ENCODE results near the gene ASTN2. TPM values are rescaled to one million over a fixed set of nuclear protein-coding genes. Genes with fewer than 3 reads are reported as not detected.

The ASTN2 gene
- total and polyA plus RNA-seq, 7 experiments from 2014 or later = 2.2 to 5.3 (median 4.0) TPM

GRCh38 chr9:116627433-116627832 lies 787.4 kb downstream of the ASTN2 start:
- intact Hi-C loops (cut with micrococcal nuclease) = no loop called here
- no peak overlapping the region for H3K27ac Mint-ChIP-seq

GRCh38 chr9:116626762-116627161 lies 788.1 kb downstream of the ASTN2 start:
- Histone ChIP-seq H3K4me1 (ENCODE audit: control insufficient read depth in 2 of 2, insufficient read depth in 2 of 2, low read length in 2 of 2) (no peaks in the 10 kb centered on the region), H3K4me3 (ENCODE audit: low read length) (no peak overlapping the region), H3K9me3 (ENCODE audit: control insufficient read depth in 2 of 3, low read length in 3 of 3) (no peaks in the 10 kb centered on the region), H3K36me3 (ENCODE audit: control insufficient read depth in 2 of 3, insufficient read depth in 3 of 3, low read length in 3 of 3) (no peaks in the 10 kb centered on the region), H3K27me3 (ENCODE audit: control insufficient read depth in 2 of 2, insufficient read depth in 2 of 2, low read length in 2 of 2) (no peaks in the 10 kb centered on the region), H3K27ac (ENCODE audit: low read depth, low read length) (no peak overlapping the region)
- H3K4me1 Mint-ChIP-seq = no peaks in the 10 kb centered on the region
- no peak for ATAC-seq
- H3K27ac Mint-ChIP-seq = no peak overlapping the region
- H3K36me3 Mint-ChIP-seq = peaks cover 0 to 31% (median 10%) of the 10 kb centered on the region in 5 donors
- POLR2A ChIA-PET = no interaction called here
- H3K4me3 Mint-ChIP-seq = no peak overlapping the region
- CTCF ChIA-PET = no interaction called here
- DNase-seq = no peak
- no peaks in the 10 kb centered on the region for H3K27me3 Mint-ChIP-seq
- peaks cover 0 to 5% (median 0%) of the 10 kb centered on the region in 11 donors for H3K9me3 Mint-ChIP-seq
- intact Hi-C loops (cut with micrococcal nuclease) = no loop called here

More at GRCh38 chr9:116627433-116627832, 787.4 kb downstream of the ASTN2 start:
- ChIA-PET POLR2A (no interaction called here), CTCF (no interaction called here)
- Histone ChIP-seq H3K27me3 (ENCODE audit: control insufficient read depth in 2 of 2, insufficient read depth in 2 of 2, low read length in 2 of 2) (no peaks in the 10 kb centered on the region), H3K4me1 (ENCODE audit: control insufficient read depth in 2 of 2, insufficient read depth in 2 of 2, low read length in 2 of 2) (no peaks in the 10 kb centered on the region), H3K9me3 (ENCODE audit: control insufficient read depth in 2 of 3, low read length in 3 of 3) (no peaks in the 10 kb centered on the region), H3K36me3 (ENCODE audit: control insufficient read depth in 2 of 3, insufficient read depth in 3 of 3, low read length in 3 of 3) (no peaks in the 10 kb centered on the region), H3K27ac (ENCODE audit: low read depth, low read length) (no peak overlapping the region), H3K4me3 (ENCODE audit: low read length) (no peak overlapping the region)
- H3K27me3 Mint-ChIP-seq = no peaks in the 10 kb centered on the region
- peaks cover 0 to 33% (median 10%) of the 10 kb centered on the region in 5 donors for H3K36me3 Mint-ChIP-seq
- ATAC-seq (no peak), DNase-seq (no peak)
- H3K4me1 Mint-ChIP-seq = no peaks in the 10 kb centered on the region
- H3K9me3 Mint-ChIP-seq = peaks cover 0 to 5% (median 0%) of the 10 kb centered on the region in 11 donors
- no peak overlapping the region for H3K4me3 Mint-ChIP-seq

GRCh38 chr9:116623715-116624114 lies 791.1 kb downstream of the ASTN2 start:
- Mint-ChIP-seq H3K27ac (no peak overlapping the region), H3K9me3 (peaks cover 0 to 5% (median 0%) of the 10 kb centered on the region in 11 donors), H3K4me3 (no peak overlapping the region), H3K27me3 (no peaks in the 10 kb centered on the region), H3K36me3 (peaks cover 0 to 33% (median 14%) of the 10 kb centered on the region in 5 donors), H3K4me1 (no peaks in the 10 kb centered on the region)
- Histone ChIP-seq H3K4me1 (ENCODE audit: control insufficient read depth in 2 of 2, insufficient read depth in 2 of 2, low read length in 2 of 2) (no peaks in the 10 kb centered on the region), H3K4me3 (ENCODE audit: low read length) (no peak overlapping the region), H3K9me3 (ENCODE audit: control insufficient read depth in 2 of 3, low read length in 3 of 3) (no peaks in the 10 kb centered on the region), H3K27ac (ENCODE audit: low read depth, low read length) (no peak overlapping the region), H3K27me3 (ENCODE audit: control insufficient read depth in 2 of 2, insufficient read depth in 2 of 2, low read length in 2 of 2) (no peaks in the 10 kb centered on the region), H3K36me3 (ENCODE audit: control insufficient read depth in 2 of 3, insufficient read depth in 3 of 3, low read length in 3 of 3) (no peaks in the 10 kb centered on the region)
- DNase-seq (no peak), ATAC-seq (no peak)
- ChIA-PET POLR2A (no interaction called here), CTCF (no interaction called here)
- intact Hi-C loops (cut with micrococcal nuclease) = no loop called here

- Histone ChIP-seq H3K4me1 (ENCODE audit: control insufficient read depth in 2 of 2, insufficient read depth in 2 of 2, low read length in 2 of 2) (no peaks in the 10 kb centered on the region), H3K27me3 (ENCODE audit: control insufficient read depth in 2 of 2, insufficient read depth in 2 of 2, low read length in 2 of 2) (no peaks in the 10 kb centered on the region), H3K4me3 (ENCODE audit: low read length) (no peak overlapping the region), H3K27ac (ENCODE audit: low read depth, low read length) (no peak overlapping the region), H3K36me3 (ENCODE audit: control insufficient read depth in 2 of 3, insufficient read depth in 3 of 3, low read length in 3 of 3) (peaks cover 0 to 3% (median 0%) of the 10 kb centered on the region in 3 experiments), H3K9me3 (ENCODE audit: control insufficient read depth in 2 of 3, low read length in 3 of 3) (no peaks in the 10 kb centered on the region)
- Mint-ChIP-seq H3K4me1 (peaks cover 0 to 1% (median 0%) of the 10 kb centered on the region in 7 donors), H3K27ac (no peak overlapping the region), H3K27me3 (no peaks in the 10 kb centered on the region), H3K4me3 (no peak overlapping the region), H3K9me3 (peaks cover 0 to 18% (median 11%) of the 10 kb centered on the region in 11 donors), H3K36me3 (peaks cover 7 to 69% (median 50%) of the 10 kb centered on the region in 5 donors)
- ATAC-seq = no peak
- DNase-seq = no peak
- ChIA-PET CTCF (no interaction called here), POLR2A (no interaction called here)
- intact Hi-C loops (cut with micrococcal nuclease) = no loop called here
These were observed 797.5 kb downstream of the ASTN2 start for GRCh38 chr9:116617389-116617788.

GRCh38 chr9:116616304-116616914 lies 798.4 kb downstream of the ASTN2 start:
- Mint-ChIP-seq H3K4me1 (peaks cover 0 to 1% (median 0%) of the 10 kb centered on the region in 7 donors), H3K27me3 (no peaks in the 10 kb centered on the region), H3K9me3 (peaks cover 0 to 18% (median 11%) of the 10 kb centered on the region in 11 donors), H3K36me3 (peaks cover 7 to 75% (median 56%) of the 10 kb centered on the region in 5 donors), H3K4me3 (no peak overlapping the region), H3K27ac (no peak overlapping the region)
- no peaks in the 10 kb centered on the region for H3K9me3 ChIP-seq (ENCODE audit: control insufficient read depth in 2 of 3, low read length in 3 of 3)
- no peaks in the 10 kb centered on the region for H3K4me1 ChIP-seq (ENCODE audit: control insufficient read depth in 2 of 2, insufficient read depth in 2 of 2, low read length in 2 of 2)
- intact Hi-C loops (cut with micrococcal nuclease) = no loop called here
- ChIA-PET CTCF (no interaction called here), POLR2A (no interaction called here)
- peaks cover 0 to 3% (median 0%) of the 10 kb centered on the region in 3 experiments for H3K36me3 ChIP-seq (ENCODE audit: control insufficient read depth in 2 of 3, insufficient read depth in 3 of 3, low read length in 3 of 3)
- no peaks in the 10 kb centered on the region for H3K27me3 ChIP-seq (ENCODE audit: control insufficient read depth in 2 of 2, insufficient read depth in 2 of 2, low read length in 2 of 2)
- no peak for DNase-seq
- no peak for ATAC-seq
- no peak overlapping the region for H3K27ac ChIP-seq (ENCODE audit: low read depth, low read length)
- H3K4me3 ChIP-seq (ENCODE audit: low read length) = no peak overlapping the region

- H3K4me3 Mint-ChIP-seq = no peak overlapping the region
- H3K27ac Mint-ChIP-seq = no peak overlapping the region
- no peaks in the 10 kb centered on the region for H3K9me3 ChIP-seq (ENCODE audit: control insufficient read depth in 2 of 3, low read length in 3 of 3)
- ChIA-PET POLR2A (no interaction called here), CTCF (no interaction called here)
- H3K9me3 Mint-ChIP-seq = peaks cover 0 to 10% (median 4%) of the 10 kb centered on the region in 11 donors
- H3K27ac ChIP-seq (ENCODE audit: low read depth, low read length) = no peak overlapping the region
- H3K36me3 ChIP-seq (ENCODE audit: control insufficient read depth in 2 of 3, insufficient read depth in 3 of 3, low read length in 3 of 3) = peaks cover 0 to 5% (median 0%) of the 10 kb centered on the region in 3 experiments
- no peaks in the 10 kb centered on the region for H3K27me3 Mint-ChIP-seq
- ATAC-seq = no peak
- H3K4me1 ChIP-seq (ENCODE audit: control insufficient read depth in 2 of 2, insufficient read depth in 2 of 2, low read length in 2 of 2) = no peaks in the 10 kb centered on the region
- H3K36me3 Mint-ChIP-seq = peaks cover 0 to 73% (median 61%) of the 10 kb centered on the region in 5 donors
- no peaks in the 10 kb centered on the region for H3K27me3 ChIP-seq (ENCODE audit: control insufficient read depth in 2 of 2, insufficient read depth in 2 of 2, low read length in 2 of 2)
- DNase-seq = no peak
- intact Hi-C loops (cut with micrococcal nuclease) = no loop called here
- no peak overlapping the region for H3K4me3 ChIP-seq (ENCODE audit: low read length)
- H3K4me1 Mint-ChIP-seq = no peaks in the 10 kb centered on the region
These were observed 806.8 kb downstream of the ASTN2 start for GRCh38 chr9:116608064-116608463.

GRCh38 chr9:116605904-116606341 lies 808.9 kb downstream of the ASTN2 start:
- Histone ChIP-seq H3K9me3 (ENCODE audit: control insufficient read depth in 2 of 3, low read length in 3 of 3) (no peaks in the 10 kb centered on the region), H3K36me3 (ENCODE audit: control insufficient read depth in 2 of 3, insufficient read depth in 3 of 3, low read length in 3 of 3) (peaks cover 0 to 5% (median 0%) of the 10 kb centered on the region in 3 experiments), H3K27me3 (ENCODE audit: control insufficient read depth in 2 of 2, insufficient read depth in 2 of 2, low read length in 2 of 2) (no peaks in the 10 kb centered on the region), H3K27ac (ENCODE audit: low read depth, low read length) (no peak overlapping the region), H3K4me1 (ENCODE audit: control insufficient read depth in 2 of 2, insufficient read depth in 2 of 2, low read length in 2 of 2) (no peaks in the 10 kb centered on the region), H3K4me3 (ENCODE audit: low read length) (no peak overlapping the region)
- no peak for ATAC-seq
- Mint-ChIP-seq H3K4me3 (no peak overlapping the region), H3K36me3 (peaks cover 0 to 56% (median 42%) of the 10 kb centered on the region in 5 donors), H3K27me3 (no peaks in the 10 kb centered on the region), H3K27ac (no peak overlapping the region), H3K9me3 (peaks cover 0 to 5% (median 0%) of the 10 kb centered on the region in 11 donors), H3K4me1 (no peaks in the 10 kb centered on the region)
- intact Hi-C loops (cut with micrococcal nuclease) = no loop called here
- ChIA-PET POLR2A (no interaction called here), CTCF (no interaction called here)
- no peak for DNase-seq
